Skin of body (tissue), 3 donors: Measurements from ENCODE around the gene IL13RA2. TPM values are rescaled to one million over a fixed set of nuclear protein-coding genes. Genes with fewer than 3 reads are reported as not detected.

Experiments used
- DNase-seq: peaks from one replicate; lab custom pipeline; 2025; lab: John Stamatoyannopoulos, UW
- small RNA-seq: library from RNA; depleted of rRNA; stranded (forward); fragments of <200 nt; gene quantifications from one replicate; pipeline ENCODE3, GENCODE V24; 2014; ENCODE audit warnings: low replicate concordance
- total RNA-seq: library from RNA; depleted of rRNA; stranded (reverse); fragments of >200 nt; gene quantifications from one replicate; pipeline ENCODE4 v1.2.3, GENCODE V29; 2014

Gene IL13RA2
- total RNA-seq, 1 donor from 2014 or later = not detected

DNA sequence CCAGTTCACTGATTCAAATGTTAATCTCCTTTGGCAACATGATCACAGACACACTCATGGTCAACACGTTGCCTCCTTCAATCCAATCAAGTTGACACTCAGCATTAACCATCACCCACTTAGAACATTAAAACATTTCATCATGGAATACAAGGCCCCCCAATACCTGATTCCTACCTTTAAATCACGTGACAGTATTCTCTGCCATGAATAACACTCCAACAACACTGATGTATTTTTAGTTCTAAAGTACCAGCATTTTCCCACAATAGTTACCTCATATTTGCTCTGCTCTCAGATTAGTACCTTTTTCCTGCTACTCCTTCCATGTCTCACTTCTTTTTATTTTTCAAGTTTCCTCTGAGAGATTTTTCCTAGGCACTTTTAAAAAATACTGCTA lies 19.6 kb downstream of the IL13RA2 start:
- DNase-seq = no peak

- no peak for DNase-seq
Observed at GRCh38 chrX:114985967-114986592, 31.3 kb downstream of the IL13RA2 start.

DNA sequence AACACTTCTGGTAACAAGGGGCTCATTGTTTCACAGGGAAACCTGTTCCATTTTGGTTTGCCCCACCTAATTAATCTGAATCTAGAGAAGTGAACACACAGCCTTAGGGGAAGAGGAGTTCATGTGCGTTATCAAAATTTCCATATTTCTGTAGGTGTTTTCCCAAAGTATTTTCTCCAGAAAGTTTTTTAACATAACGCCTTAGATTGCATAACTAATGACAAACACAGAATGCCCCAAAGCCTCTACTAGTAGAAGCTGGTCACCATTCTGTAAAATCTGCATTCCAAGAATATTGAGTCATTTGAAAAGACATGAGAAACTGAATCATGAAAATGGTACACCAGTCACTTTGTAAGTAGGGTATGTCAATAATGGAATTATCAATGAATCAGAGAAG lies 41.1 kb downstream of the IL13RA2 start:
- DNase-seq = no peak

- no peak for DNase-seq
Observed at GRCh38 chrX:114973013-114973412, 44.4 kb downstream of the IL13RA2 start.

DNA sequence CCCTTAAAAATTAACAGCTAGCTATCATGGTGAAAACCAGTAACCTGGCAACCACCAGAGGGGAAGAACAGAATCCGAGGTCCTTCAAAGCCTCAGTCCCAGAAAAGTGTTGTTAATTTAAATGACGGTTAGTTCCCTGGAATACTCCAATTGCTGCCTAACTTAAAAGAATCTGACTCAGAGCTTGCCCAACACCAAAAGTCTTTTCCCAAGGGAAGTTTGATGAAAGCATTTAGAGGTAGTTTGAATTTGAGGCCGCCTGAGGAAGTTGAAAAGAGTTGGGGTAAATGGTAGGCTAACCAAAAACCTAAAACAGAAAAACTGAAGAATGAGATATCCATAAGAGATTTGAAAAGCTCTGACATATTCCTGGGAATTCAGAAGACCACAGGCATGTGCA lies 46.6 kb downstream of the IL13RA2 start:
- no peak for DNase-seq

- DNase-seq = no peak
Observed at GRCh38 chrX:114964374-114964773, 53.0 kb downstream of the IL13RA2 start.

GRCh38 chrX:114962209-114962608 lies 55.2 kb downstream of the IL13RA2 start:
- DNase-seq = no peak

DNA sequence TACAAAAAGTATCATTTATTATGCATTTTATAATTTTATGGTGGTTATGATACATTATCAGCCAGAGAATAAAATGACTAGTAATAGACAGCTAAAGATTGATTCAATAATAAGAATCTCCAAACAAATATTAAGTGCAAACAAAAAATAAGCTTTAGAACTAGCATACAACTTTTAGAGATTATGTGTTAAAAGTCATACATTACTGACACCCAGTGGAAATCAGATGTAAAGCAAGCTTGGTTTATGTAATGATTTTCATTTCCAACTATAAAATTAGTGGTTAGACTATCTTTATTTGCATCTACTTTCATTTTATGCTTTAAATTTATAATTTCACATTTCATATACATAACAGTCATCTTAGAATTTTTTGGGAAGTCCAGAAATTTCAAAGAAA lies 57.7 kb downstream of the IL13RA2 start:
- no peak for DNase-seq

Small RNA genes lying within 50 kb of the gene (small RNA-seq; reads per million reads assigned to genes)
- gene RNU6-648P = not detected

Other genes with a start within 250 kb of the IL13RA2 start
- not detected for gene RBMXL3, start 171.8 kb upstream of the IL13RA2 start, total RNA-seq
- 4.7 TPM for gene LRCH2, start 216.5 kb upstream of the IL13RA2 start, total RNA-seq